HepG2 (cell line): ENCODE measurements around the gene CCBE1. TPM values are rescaled to one million over a fixed set of nuclear protein-coding genes. Genes with fewer than 3 reads are reported as not detected.

Source experiments
- ATAC-seq: fragments of 200-7000 bp; cut with Tn5 transposase; 3 replicates; pipeline ENCODE4 v1.9.1; 2020; ENCODE audit warnings: mild to moderate bottlenecking, moderate library complexity
- BruUV-seq: library from RNA; stranded (reverse); fragments of 400-500 nt; replicated peaks from 2 replicates; lab custom pipeline; 2021; lab: Mats Ljungman, UMichigan
- CTCF ChIA-PET: fragments of 300-600 bp; formaldehyde crosslinking; extraction: SDS; loops from one replicate; lab custom pipeline; 2021; ENCODE audit warnings: low total read pairs, inconsistent platforms, low intra/inter-chr PET ratio; lab: Yijun Ruan, JAX
- POLR2A ChIA-PET: fragments of 350-600 bp; sonication (Branson Sonifier 250); formaldehyde crosslinking; loops from one replicate; lab custom pipeline; 2020; ENCODE audit warnings: antibody characterized with exemption, inconsistent platforms; lab: Yijun Ruan, JAX
- DNase-seq: peaks from one replicate; pipeline ENCODE4 v3.0.0-alpha.2; 2015; ENCODE audit warnings: low spot score
- FAIRE-seq: peaks from 3 replicates; lab custom pipeline; 2011; peaks lifted over from hg19 to GRCh38; lab: Jason Lieb, UNC
- H2AFZ ChIP-seq: one replicate; pipeline ENCODE4 v1.6.1; 2011; ENCODE audit warnings: low read length, inconsistent platforms
- H3K27ac ChIP-seq: fragments of 300-600 bp; 3 replicates; pipeline ENCODE4 v1.8.0; 2011; ENCODE audit warnings: mixed run types, mild to moderate bottlenecking, mixed read lengths, low read length, inconsistent platforms; ENCODE audit not compliant: insufficient read depth; ENCODE audit errors: extremely low read length
- H3K27me3 ChIP-seq, 2 experiments: fragments of 200-600 bp in 1 of 2; 2 replicates in 1 of 2; 3 replicates in 1 of 2; pipeline versions ENCODE4 v1.6.0 to v1.8.0; 2011; ENCODE audit warnings: low read length in 2 of 2, mild to moderate bottlenecking in 2 of 2, moderate library complexity in 2 of 2, inconsistent platforms in 1 of 2; ENCODE audit not compliant: insufficient read depth in 2 of 2, control insufficient read depth in 1 of 2
- H3K36me3 ChIP-seq, 2 experiments: fragments of 200-600 bp in 1 of 2; replicated peaks in 1 of 2; 2 replicates in 1 of 2; 3 replicates in 1 of 2; pipeline versions ENCODE4 v1.5.1 to v1.8.0; 2011; ENCODE audit warnings: low read length in 2 of 2, inconsistent platforms in 1 of 2; ENCODE audit not compliant: insufficient read depth in 2 of 2, control insufficient read depth in 1 of 2
- H3K4me1 ChIP-seq: 2 replicates; pipeline ENCODE4 v1.5.1; 2012; ENCODE audit warnings: low read length, inconsistent platforms; ENCODE audit not compliant: insufficient read depth
- H3K4me2 ChIP-seq: 2 replicates; pipeline ENCODE4 v1.6.0; 2011; ENCODE audit warnings: low read depth, low read length, inconsistent platforms
- H3K4me3 ChIP-seq, 3 experiments: fragments of 200-600 bp in 1 of 3; sonication (generic), shearing (Covaris generic) in 1 of 3; replicated peaks in 1 of 3; 2 replicates each; pipeline ENCODE4 v1.5.1; 2011 to 2016; ENCODE audit warnings: low read length in 3 of 3, inconsistent platforms in 2 of 3, low read depth in 2 of 3, mild to moderate bottlenecking in 2 of 3, control low read depth in 1 of 3, mixed read lengths in 1 of 3; ENCODE audit not compliant: insufficient read depth in 1 of 3
- H3K79me2 ChIP-seq: one replicate; pipeline ENCODE4 v1.6.1; 2011; ENCODE audit warnings: low read length, inconsistent platforms; ENCODE audit not compliant: insufficient read depth
- H3K9ac ChIP-seq: 2 replicates; pipeline ENCODE4 v1.6.0; 2011; ENCODE audit warnings: mild to moderate bottlenecking, low read depth, low read length, inconsistent platforms; ENCODE audit not compliant: insufficient read depth
- H3K9me3 ChIP-seq: 2 replicates; pipeline ENCODE4 v1.5.1; 2012; ENCODE audit warnings: mild to moderate bottlenecking, low read length
- H4K20me1 ChIP-seq: 2 replicates; pipeline ENCODE4 v1.6.0; 2011; ENCODE audit warnings: inconsistent platforms, mild to moderate bottlenecking, low read length, moderate library complexity; ENCODE audit not compliant: insufficient read depth
- FOSL1 ChIP-seq: sonication (generic); formaldehyde crosslinking; IDR thresholded peaks from 2 replicates; pipeline ENCODE4 v1.9.0; 2021; ENCODE audit warnings: missing genetic modification reagents, borderline replicate concordance
- GFI1 ChIP-seq: sonication (generic); formaldehyde crosslinking; IDR thresholded peaks from 2 replicates; pipeline ENCODE4 v1.5.0; 2020; ENCODE audit warnings: missing genetic modification reagents, mild to moderate bottlenecking, borderline replicate concordance
- JUND ChIP-seq: sonication (generic); formaldehyde crosslinking; IDR thresholded peaks from 2 replicates; pipeline ENCODE4 v1.8.0; 2022; ENCODE audit warnings: mild to moderate bottlenecking, missing genetic modification reagents
- KAT7 ChIP-seq: IDR thresholded peaks from 2 replicates; pipeline ENCODE4 v1.6.1; 2018; ENCODE audit warnings: borderline replicate concordance, missing compliant biosample characterization
- LRRFIP1 ChIP-seq: sonication (generic); formaldehyde crosslinking; conservative IDR thresholded peaks from 2 replicates; pipeline ENCODE4 v1.4.0; 2020; ENCODE audit warnings: missing genetic modification reagents
- MYC ChIP-seq: sonication (generic); formaldehyde crosslinking; IDR thresholded peaks from 2 replicates; pipeline ENCODE4 v1.9.0; 2021; ENCODE audit warnings: missing genetic modification reagents, borderline replicate concordance
- SP2 ChIP-seq: sonication (generic); formaldehyde crosslinking; IDR thresholded peaks from 2 replicates; pipeline ENCODE4 v1.5.1; 2020; ENCODE audit warnings: mild to moderate bottlenecking, missing genetic modification reagents
- ZFP62 ChIP-seq: sonication (generic); formaldehyde crosslinking; IDR thresholded peaks from 2 replicates; pipeline ENCODE4 v1.4.0; 2020; ENCODE audit warnings: missing genetic modification reagents
- ZKSCAN8 ChIP-seq: IDR thresholded peaks from 2 replicates; pipeline ENCODE4 v1.6.1; 2016; ENCODE audit warnings: borderline replicate concordance, missing genetic modification reagents, missing compliant biosample characterization
- ZNF558 ChIP-seq: sonication (generic); formaldehyde crosslinking; IDR thresholded peaks from 2 replicates; pipeline ENCODE4 v1.9.0; 2022; ENCODE audit warnings: mild to moderate bottlenecking, missing genetic modification reagents, borderline replicate concordance
- ZNF576 ChIP-seq: sonication (generic); formaldehyde crosslinking; IDR thresholded peaks from 2 replicates; pipeline ENCODE4 v1.4.0; 2020; ENCODE audit warnings: mild to moderate bottlenecking, missing genetic modification reagents
- ZNF737 ChIP-seq: sonication (generic); formaldehyde crosslinking; IDR thresholded peaks from 2 replicates; pipeline ENCODE4 v1.5.0; 2020; ENCODE audit warnings: missing genetic modification reagents, mild to moderate bottlenecking, borderline replicate concordance
- ZNF816 ChIP-seq: sonication (generic); formaldehyde crosslinking; IDR thresholded peaks from 2 replicates; pipeline ENCODE4 v1.8.0; 2022; ENCODE audit warnings: missing genetic modification reagents, mild to moderate bottlenecking, borderline replicate concordance
- ZSCAN29 ChIP-seq: sonication (generic); formaldehyde crosslinking; conservative IDR thresholded peaks from 2 replicates; pipeline ENCODE4 v1.4.0; 2020; ENCODE audit warnings: mild to moderate bottlenecking, missing genetic modification reagents
- WGBS: methylation state at CpG from one replicate; pipeline ENCODE4 v1.1.6; 2017; ENCODE audit warnings: low lambda C conversion rate; 5-methylcytosine and 5-hydroxymethylcytosine counted together
- in situ Hi-C: cut with HindIII; loops from 2 replicates; pipeline ENCODE4 v1.10.0; 2017; ENCODE audit warnings: low pct_unique_long_range_greater_than_20kb; ENCODE audit not compliant: extremely low pct_ligation_motif_present
- intact Hi-C: fragments of 100-400 bp; cut with micrococcal nuclease; formaldehyde crosslinking; loops from one replicate; pipeline ENCODE4 v1.10.0; 2022; ENCODE audit not compliant: unreplicated experiment
- polyA plus RNA-seq, 8 experiments: library from polyadenylated mRNA; depleted of rRNA in 3 of 8; stranded (reverse) in 7 of 8; unstranded in 1 of 8; fragments of >200 nt; fragmentation: Illumina TruSeq in 4 of 8; extraction: Trizol in 4 of 8; gene quantifications; 2 replicates each; pipeline versions ENCODE4 v1.2.1 to v1.2.3, GENCODE V29; 2011 to 2016; ENCODE audit warnings: low read depth in 4 of 8, missing spikeins in 1 of 8, mixed read lengths in 1 of 8; ENCODE audit not compliant: insufficient read depth in 1 of 8
- total RNA-seq, 5 experiments: library from RNA; depleted of rRNA; stranded (reverse); fragments of >200 nt; fragmentation: Illumina TruSeq; extraction: Trizol; gene quantifications; 2 replicates each; pipeline ENCODE4 v1.2.3, GENCODE V29; 2016; ENCODE audit warnings: low read depth in 1 of 5
- TF ChIP-seq, protein P1 (sequence below): IDR thresholded peaks from 2 replicates; pipeline ENCODE4 v1.6.1; 2012; ENCODE audit warnings: inconsistent platforms
- TF ChIP-seq, protein P2 (sequence below): IDR thresholded peaks from 2 replicates; pipeline ENCODE4 v1.4.0; 2020; ENCODE audit warnings: mild to moderate bottlenecking, missing genetic modification reagents

CCBE1 gene
- total and polyA plus RNA-seq, 2 of the 13 experiments (the other 11 are each of a cell fraction or from before 2014, with no cell fraction given) = not detected

GRCh38 chr18:59744271-59744721 lies 47.1 kb upstream of the CCBE1 start:
- ATAC-seq (no peak), FAIRE-seq (no peak), DNase-seq (no peak)
- H3K36me3 ChIP-seq = no peaks in the 10 kb centered on the region
- BruUV-seq = no TSS peak
- no peaks in the 10 kb centered on the region for H3K4me1 ChIP-seq
- intact Hi-C loops = no loop called here
- POLR2A ChIA-PET = no interaction called here
- no peak overlapping the region for H3K4me2 ChIP-seq
- no peaks in the 10 kb centered on the region for H4K20me1 ChIP-seq
- H2AFZ ChIP-seq = no peak overlapping the region
- no peaks in the 10 kb centered on the region for H3K27me3 ChIP-seq
- H3K9me3 ChIP-seq = no peaks in the 10 kb centered on the region
- no peaks in the 10 kb centered on the region for H3K79me2 ChIP-seq
- in situ Hi-C loops = no loop called here
- H3K9ac ChIP-seq = no peak overlapping the region
- H3K27ac ChIP-seq = no peak overlapping the region
- CTCF ChIA-PET = no interaction called here
- WGBS = 0% methylated on average over 4 of the region's 4 CpGs
- no peak overlapping the region for H3K4me3 ChIP-seq
- TF ChIP-seq, protein P1, sequence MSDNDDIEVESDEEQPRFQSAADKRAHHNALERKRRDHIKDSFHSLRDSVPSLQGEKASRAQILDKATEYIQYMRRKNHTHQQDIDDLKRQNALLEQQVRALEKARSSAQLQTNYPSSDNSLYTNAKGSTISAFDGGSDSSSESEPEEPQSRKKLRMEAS = no peak
- no peak for TF ChIP-seq ZNF558 (CRISPR knock-in tag)
- no peak for TF ChIP-seq LRRFIP1 (CRISPR knock-in tag)
- no peak for TF ChIP-seq GFI1 (CRISPR knock-in tag)
- no peak for TF ChIP-seq MYC
- TF ChIP-seq ZNF816 (CRISPR knock-in tag) = no peak
- TF ChIP-seq, protein P2, sequence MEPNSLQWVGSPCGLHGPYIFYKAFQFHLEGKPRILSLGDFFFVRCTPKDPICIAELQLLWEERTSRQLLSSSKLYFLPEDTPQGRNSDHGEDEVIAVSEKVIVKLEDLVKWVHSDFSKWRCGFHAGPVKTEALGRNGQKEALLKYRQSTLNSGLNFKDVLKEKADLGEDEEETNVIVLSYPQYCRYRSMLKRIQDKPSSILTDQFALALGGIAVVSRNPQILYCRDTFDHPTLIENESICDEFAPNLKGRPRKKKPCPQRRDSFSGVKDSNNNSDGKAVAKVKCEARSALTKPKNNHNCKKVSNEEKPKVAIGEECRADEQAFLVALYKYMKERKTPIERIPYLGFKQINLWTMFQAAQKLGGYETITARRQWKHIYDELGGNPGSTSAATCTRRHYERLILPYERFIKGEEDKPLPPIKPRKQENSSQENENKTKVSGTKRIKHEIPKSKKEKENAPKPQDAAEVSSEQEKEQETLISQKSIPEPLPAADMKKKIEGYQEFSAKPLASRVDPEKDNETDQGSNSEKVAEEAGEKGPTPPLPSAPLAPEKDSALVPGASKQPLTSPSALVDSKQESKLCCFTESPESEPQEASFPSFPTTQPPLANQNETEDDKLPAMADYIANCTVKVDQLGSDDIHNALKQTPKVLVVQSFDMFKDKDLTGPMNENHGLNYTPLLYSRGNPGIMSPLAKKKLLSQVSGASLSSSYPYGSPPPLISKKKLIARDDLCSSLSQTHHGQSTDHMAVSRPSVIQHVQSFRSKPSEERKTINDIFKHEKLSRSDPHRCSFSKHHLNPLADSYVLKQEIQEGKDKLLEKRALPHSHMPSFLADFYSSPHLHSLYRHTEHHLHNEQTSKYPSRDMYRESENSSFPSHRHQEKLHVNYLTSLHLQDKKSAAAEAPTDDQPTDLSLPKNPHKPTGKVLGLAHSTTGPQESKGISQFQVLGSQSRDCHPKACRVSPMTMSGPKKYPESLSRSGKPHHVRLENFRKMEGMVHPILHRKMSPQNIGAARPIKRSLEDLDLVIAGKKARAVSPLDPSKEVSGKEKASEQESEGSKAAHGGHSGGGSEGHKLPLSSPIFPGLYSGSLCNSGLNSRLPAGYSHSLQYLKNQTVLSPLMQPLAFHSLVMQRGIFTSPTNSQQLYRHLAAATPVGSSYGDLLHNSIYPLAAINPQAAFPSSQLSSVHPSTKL (CRISPR knock-in tag) = no peak
- TF ChIP-seq FOSL1 (CRISPR knock-in tag) = no peak
- no peak for TF ChIP-seq SP2
- no peak for TF ChIP-seq ZNF737 (CRISPR knock-in tag)
- no peak for TF ChIP-seq ZSCAN29 (CRISPR knock-in tag)
- no peak for TF ChIP-seq KAT7 (CRISPR knock-in tag)
- TF ChIP-seq JUND (CRISPR knock-in tag) = no peak
- no peak for TF ChIP-seq ZFP62 (CRISPR knock-in tag)
- TF ChIP-seq ZNF576 (CRISPR knock-in tag) = no peak
- TF ChIP-seq ZKSCAN8 (CRISPR knock-in tag) = no peak
